ENCODE data around the gene TTC27.

- TF ChIP-seq CTCF (IDR thresholded peaks at IDR 0.05), result no peak
- no peak for TF ChIP-seq POLR2A (IDR thresholded peaks at IDR 0.05)
Observed at GRCh38 chr2:32732912-32733472, 105.1 kb downstream of the TTC27 start.

All from lower leg skin (tissue), 3 donors.